Smooth muscle cell (in vitro differentiated cells): Measurements from ENCODE around the gene SLC16A1. TPM values are rescaled to one million over a fixed set of nuclear protein-coding genes. Genes with fewer than 3 reads are reported as not detected.
A peak's percentile ranks its signal among the peaks of the same experiment; 100 is the strongest.
"Not testable (repeated sequence)": the region's sequence is repeated elsewhere in the genome, so short reads cannot be mapped to it uniquely, and the experiment has no call there.

Experiments
- DNase-seq: peaks from one replicate; lab custom pipeline; 2025; ENCODE audit not compliant: unreplicated experiment; lab: John Stamatoyannopoulos, UW
- H2AFZ ChIP-seq: fragments of 200-600 bp; sonication (generic); 2 replicates; pipeline ENCODE4 v1.6.0; 2016; ENCODE audit warnings: antibody characterized with exemption, low read depth, mild to moderate bottlenecking
- H3F3A ChIP-seq: fragments of 200-600 bp; sonication (generic); 2 replicates; pipeline ENCODE4 v1.6.0; 2017; ENCODE audit warnings: antibody characterized with exemption, low read depth
- H3K27ac ChIP-seq: fragments of 200-600 bp; sonication (generic); 2 replicates; pipeline ENCODE4 v1.5.1; 2016; ENCODE audit warnings: low read depth, mild to moderate bottlenecking
- H3K27me3 ChIP-seq: fragments of 200-600 bp; sonication (generic); 2 replicates; pipeline ENCODE4 v1.6.1; 2016; ENCODE audit warnings: low read depth, mild to moderate bottlenecking
- H3K36me3 ChIP-seq: fragments of 200-600 bp; sonication (generic); 2 replicates; pipeline ENCODE4 v1.5.1; 2016; ENCODE audit warnings: low read depth
- H3K4me1 ChIP-seq: fragments of 200-600 bp; sonication (generic); 2 replicates; pipeline ENCODE4 v1.5.1; 2016; ENCODE audit warnings: low read depth
- H3K4me2 ChIP-seq: fragments of 200-600 bp; sonication (generic); 2 replicates; pipeline ENCODE4 v1.6.0; 2016; ENCODE audit warnings: mild to moderate bottlenecking
- H3K4me3 ChIP-seq: fragments of 200-600 bp; sonication (generic); 2 replicates; pipeline ENCODE4 v1.5.1; 2016; ENCODE audit warnings: mild to moderate bottlenecking
- H3K79me2 ChIP-seq: fragments of 200-600 bp; sonication (generic); 2 replicates; pipeline ENCODE4 v1.6.0; 2016; ENCODE audit warnings: low read depth, mild to moderate bottlenecking
- H3K9ac ChIP-seq: fragments of 200-600 bp; sonication (generic); 2 replicates; pipeline ENCODE4 v1.6.0; 2016; ENCODE audit warnings: low read depth
- H3K9me3 ChIP-seq: fragments of 200-600 bp; sonication (generic); replicated peaks from 2 replicates; pipeline ENCODE4 v1.5.1; 2016; ENCODE audit warnings: low read depth
- H4K20me1 ChIP-seq: fragments of 200-600 bp; sonication (generic); 2 replicates; pipeline ENCODE4 v1.6.0; 2016; ENCODE audit warnings: low read depth
- WGBS: methylation state at CpG from one replicate; pipeline ENCODE4 v1.1.7; 2016; ENCODE audit warnings: low lambda C conversion rate; 5-methylcytosine and 5-hydroxymethylcytosine counted together
- polyA plus RNA-seq: library from polyadenylated mRNA; unstranded; fragments of >200 nt; fragmentation: Nextera tagmentation; extraction: Ambion mirVana; gene quantifications from 2 replicates; pipeline ENCODE4 v1.2.1, GENCODE V29; 2016
- total RNA-seq: library from RNA; depleted of rRNA; stranded (reverse); fragments of >200 nt; gene quantifications from 2 replicates; pipeline ENCODE4 v1.2.3, GENCODE V29; 2014
- TF ChIP-seq, protein P1 (sequence below): fragments of 200-600 bp; sonication (generic); IDR thresholded peaks from 2 replicates; pipeline ENCODE4 v1.5.1; 2017; ENCODE audit warnings: borderline replicate concordance, mild to moderate bottlenecking, antibody characterized with exemption; ENCODE audit not compliant: insufficient read depth, poor library complexity, severe bottlenecking

The SLC16A1 gene
- total and polyA plus RNA-seq, 2 experiments from 2014 or later, result 43.9 to 77.7 TPM

DNA sequence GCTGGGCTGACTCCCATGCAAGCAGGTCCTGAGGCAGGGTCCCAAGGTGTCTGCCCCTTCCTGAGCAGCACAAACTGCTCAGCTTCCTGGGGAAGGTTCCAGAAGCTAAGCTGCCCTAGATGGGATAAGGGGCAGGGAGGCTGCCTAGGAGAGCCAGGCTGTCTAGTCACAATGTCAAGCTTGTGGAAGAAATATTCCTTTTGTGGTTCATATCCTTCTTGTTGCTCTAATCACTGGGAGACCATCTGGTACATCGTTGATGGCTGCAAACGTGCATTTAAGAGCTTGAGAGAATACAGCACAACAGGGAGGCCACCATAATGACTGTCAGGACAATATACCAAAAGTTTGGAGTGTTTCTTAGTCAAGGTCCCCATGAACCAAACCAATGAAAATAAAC lies 67.4 kb downstream of the SLC16A1 start:
- H3K4me2 ChIP-seq, result no peak overlapping the region
- H3K27ac ChIP-seq, result no peak overlapping the region
- H3K27me3 ChIP-seq, result no peaks in the 10 kb centered on the region
- no peaks in the 10 kb centered on the region for H4K20me1 ChIP-seq
- DNase-seq, result no peak
- no peaks in the 10 kb centered on the region for H3K36me3 ChIP-seq
- H3K9ac ChIP-seq, result no peak overlapping the region
- no peak overlapping the region for H2AFZ ChIP-seq
- no peaks in the 10 kb centered on the region for H3K79me2 ChIP-seq
- no peak overlapping the region for H3K4me3 ChIP-seq
- no peaks in the 10 kb centered on the region for H3F3A ChIP-seq
- H3K4me1 ChIP-seq, result no peaks in the 10 kb centered on the region
- H3K9me3 ChIP-seq, result no peaks in the 10 kb centered on the region
- 37% methylated on average over 2 of the region's 2 CpGs for WGBS
- TF ChIP-seq, protein P1, sequence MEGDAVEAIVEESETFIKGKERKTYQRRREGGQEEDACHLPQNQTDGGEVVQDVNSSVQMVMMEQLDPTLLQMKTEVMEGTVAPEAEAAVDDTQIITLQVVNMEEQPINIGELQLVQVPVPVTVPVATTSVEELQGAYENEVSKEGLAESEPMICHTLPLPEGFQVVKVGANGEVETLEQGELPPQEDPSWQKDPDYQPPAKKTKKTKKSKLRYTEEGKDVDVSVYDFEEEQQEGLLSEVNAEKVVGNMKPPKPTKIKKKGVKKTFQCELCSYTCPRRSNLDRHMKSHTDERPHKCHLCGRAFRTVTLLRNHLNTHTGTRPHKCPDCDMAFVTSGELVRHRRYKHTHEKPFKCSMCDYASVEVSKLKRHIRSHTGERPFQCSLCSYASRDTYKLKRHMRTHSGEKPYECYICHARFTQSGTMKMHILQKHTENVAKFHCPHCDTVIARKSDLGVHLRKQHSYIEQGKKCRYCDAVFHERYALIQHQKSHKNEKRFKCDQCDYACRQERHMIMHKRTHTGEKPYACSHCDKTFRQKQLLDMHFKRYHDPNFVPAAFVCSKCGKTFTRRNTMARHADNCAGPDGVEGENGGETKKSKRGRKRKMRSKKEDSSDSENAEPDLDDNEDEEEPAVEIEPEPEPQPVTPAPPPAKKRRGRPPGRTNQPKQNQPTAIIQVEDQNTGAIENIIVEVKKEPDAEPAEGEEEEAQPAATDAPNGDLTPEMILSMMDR, result no peak

DNA sequence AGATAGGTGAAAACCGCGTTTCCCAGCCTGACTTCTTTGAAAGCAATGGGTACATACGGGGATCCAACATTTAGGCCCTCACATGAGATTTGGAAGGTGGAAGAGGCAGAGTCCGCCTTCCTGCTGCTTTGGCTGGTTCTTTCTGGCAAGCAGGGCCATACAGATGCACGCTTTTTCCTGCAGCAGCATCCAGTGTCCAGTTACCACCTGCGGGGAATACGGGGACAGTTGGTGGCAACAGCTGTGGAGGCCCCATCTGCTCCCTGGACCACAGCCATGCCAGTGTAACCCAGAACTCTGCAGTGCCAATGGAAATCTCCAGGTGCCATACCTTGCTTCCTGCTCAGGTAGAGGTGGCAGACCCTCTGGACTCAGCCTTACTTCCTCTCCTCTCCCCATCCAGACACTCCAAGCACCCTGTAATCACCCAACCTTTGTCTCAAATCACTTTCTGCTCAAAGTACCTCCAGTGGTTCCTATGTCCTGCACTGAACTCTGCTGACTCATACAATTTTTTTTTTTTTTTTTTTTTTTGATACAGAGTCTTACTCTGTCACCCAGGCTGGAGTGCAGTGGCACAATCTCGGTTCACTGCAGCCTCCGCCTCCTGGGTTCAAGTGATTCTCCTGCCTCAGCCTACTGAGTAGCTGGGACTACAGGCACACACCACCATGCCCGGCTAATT lies 68.3 kb downstream of the SLC16A1 start:
- Histone ChIP-seq H3K4me2 (no peak overlapping the region), H3K4me1 (no peaks in the 10 kb centered on the region), H3K79me2 (no peaks in the 10 kb centered on the region), H3K9ac (no peak overlapping the region), H3K9me3 (no peaks in the 10 kb centered on the region), H4K20me1 (no peaks in the 10 kb centered on the region), H3K4me3 (no peak overlapping the region), H2AFZ (no peak overlapping the region), H3K27me3 (no peaks in the 10 kb centered on the region), H3K27ac (no peak overlapping the region), H3F3A (peaks cover 3% of the 10 kb centered on the region), H3K36me3 (no peaks in the 10 kb centered on the region)
- TF ChIP-seq, protein P1, result no peak
- 90% methylated on average over 10 of the region's 10 CpGs for WGBS
- DNase-seq, result no peak

DNA sequence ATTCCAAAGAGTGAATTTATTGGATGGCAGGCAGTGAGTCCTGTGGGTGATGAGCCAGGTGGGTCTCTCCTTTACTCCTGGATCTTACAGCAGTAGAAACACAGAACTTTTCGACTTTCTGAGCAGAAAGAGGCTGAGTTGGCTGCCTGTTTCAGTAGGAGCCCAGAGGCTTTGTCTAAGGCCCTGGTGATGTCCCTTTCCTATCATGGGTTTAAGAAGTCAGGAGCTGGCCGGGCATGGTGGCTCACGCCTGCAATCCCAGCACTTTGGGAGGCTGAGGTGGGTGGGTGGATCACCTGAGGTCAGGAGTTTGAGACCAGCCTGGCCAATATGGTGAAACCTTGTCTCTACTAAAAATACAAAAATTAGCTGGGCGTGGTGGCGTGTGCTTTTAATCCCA lies 71.0 kb downstream of the SLC16A1 start:
- not testable (repeated sequence) for H4K20me1 ChIP-seq, H3K36me3 ChIP-seq, H3K9ac ChIP-seq, H3K27ac ChIP-seq, H3K9me3 ChIP-seq, H3K79me2 ChIP-seq, H3K4me3 ChIP-seq, H3K4me2 ChIP-seq, DNase-seq, H2AFZ ChIP-seq, H3K27me3 ChIP-seq, H3F3A ChIP-seq
- peaks cover 10% of the 10 kb centered on the region for H3K4me1 ChIP-seq
- WGBS, result 97% methylated on average over 5 of the region's 5 CpGs

DNA sequence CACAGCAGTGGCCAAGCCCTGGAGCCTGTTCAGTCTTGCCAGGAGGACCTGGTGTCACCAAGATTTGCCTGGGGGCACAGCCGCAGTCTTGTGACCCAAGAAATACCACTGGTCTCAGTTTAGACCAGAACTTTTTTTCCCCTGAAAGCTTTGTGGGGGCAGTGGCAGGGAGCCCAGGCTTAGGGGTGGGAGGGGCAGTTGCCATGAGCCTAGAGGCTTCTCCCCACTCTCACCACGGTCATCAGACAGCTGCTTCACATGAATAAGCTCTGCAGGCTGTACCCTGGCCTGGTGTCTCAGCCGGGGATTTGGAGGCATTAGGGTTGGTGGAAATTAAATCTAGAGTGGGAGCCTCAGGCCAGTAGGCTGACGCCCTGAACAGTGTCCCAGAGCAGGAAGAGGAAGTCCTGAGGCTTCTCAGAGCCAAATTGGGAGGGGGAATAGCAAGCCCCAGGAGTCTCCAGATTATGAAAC lies 73.7 kb downstream of the SLC16A1 start:
- H3K36me3 ChIP-seq, result no peaks in the 10 kb centered on the region
- peaks cover 18% of the 10 kb centered on the region for H3K4me1 ChIP-seq
- DNase-seq, result no peak
- no peaks in the 10 kb centered on the region for H4K20me1 ChIP-seq
- WGBS, result 15% methylated on average over 4 of the region's 4 CpGs
- H3K9me3 ChIP-seq, result no peaks in the 10 kb centered on the region
- no peaks in the 10 kb centered on the region for H3K79me2 ChIP-seq
- peak overlapping the region; percentile 87 for H3K27ac ChIP-seq
- TF ChIP-seq, protein P1, result no peak
- H3K27me3 ChIP-seq, result no peaks in the 10 kb centered on the region
- no peak overlapping the region for H3K4me3 ChIP-seq
- peak overlapping the region; percentile 70 for H2AFZ ChIP-seq
- H3K4me2 ChIP-seq, result peak overlapping the region; percentile 66
- H3F3A ChIP-seq, result peaks cover 10% of the 10 kb centered on the region
- peak overlapping the region; percentile 76 for H3K9ac ChIP-seq
